H1 (cell line): ENCODE results near the gene MYCBP2. TPM values are rescaled to one million over a fixed set of nuclear protein-coding genes. Genes with fewer than 3 reads are reported as not detected.
"Not testable (repeated sequence)": the region's sequence is repeated elsewhere in the genome, so short reads cannot be mapped to it uniquely, and the experiment has no call there.

ENCODE experiments used
- CTCF ChIA-PET: fragments of 300-600 bp; sonication (Branson Sonifier 250); formaldehyde crosslinking; loops from one replicate; lab custom pipeline; 2021; ENCODE audit not compliant: partially characterized antibody; lab: Charles Lee
- POLR2A ChIA-PET: fragments of 300-600 bp; sonication (Branson Sonifier 250); formaldehyde crosslinking; loops from one replicate; lab custom pipeline; 2021; ENCODE audit warnings: inconsistent platforms; ENCODE audit not compliant: partially characterized antibody; lab: Charles Lee
- DNase-seq, 2 experiments: peaks; one replicate each; pipeline versions ENCODE4 v3.0.0 to v3.0.0-alpha.2; 2010 to 2022; ENCODE audit warnings: low spot score in 2 of 2, low read depth in 1 of 2, mixed read lengths in 1 of 2
- FAIRE-seq: peaks from 2 replicates; lab custom pipeline; 2011; peaks lifted over from hg19 to GRCh38; lab: Jason Lieb, UNC
- H2AFZ ChIP-seq: 2 replicates; pipeline ENCODE4 v1.8.1; 2012; ENCODE audit warnings: low read length, inconsistent platforms
- H2AK5ac ChIP-seq: 2 replicates; pipeline ENCODE4 v1.6.1; 2013; ENCODE audit warnings: low read depth, low read length
- H2BK120ac ChIP-seq: replicated peaks from 2 replicates; pipeline ENCODE3; 2013; ENCODE audit warnings: low read depth, low read length, inconsistent platforms
- H2BK12ac ChIP-seq: 2 replicates; pipeline ENCODE4 v1.6.1; 2013; ENCODE audit warnings: low read depth, low read length
- H2BK15ac ChIP-seq: 2 replicates; pipeline ENCODE4 v1.6.1; 2013; ENCODE audit warnings: low read length
- H2BK20ac ChIP-seq: 2 replicates; pipeline ENCODE4 v1.6.1; 2013; ENCODE audit warnings: low read length
- H2BK5ac ChIP-seq: 2 replicates; pipeline ENCODE4 v1.6.1; 2013; ENCODE audit warnings: low read depth, low read length
- H3K14ac ChIP-seq: 2 replicates; pipeline ENCODE4 v1.6.1; 2013; ENCODE audit warnings: inconsistent platforms; ENCODE audit not compliant: insufficient read length
- H3K18ac ChIP-seq: 2 replicates; pipeline ENCODE4 v1.6.1; 2013; ENCODE audit warnings: low read length; ENCODE audit errors: extremely low read depth
- H3K23ac ChIP-seq: 2 replicates; pipeline ENCODE4 v1.6.1; 2013; ENCODE audit warnings: inconsistent platforms; ENCODE audit not compliant: insufficient read length
- H3K23me2 ChIP-seq: 2 replicates; pipeline ENCODE4 v1.6.1; 2013; ENCODE audit warnings: low read depth, low read length
- H3K27ac ChIP-seq: 2 replicates; pipeline ENCODE4 v1.6.1; 2011; ENCODE audit warnings: low read depth, low read length, inconsistent platforms
- H3K27me3 ChIP-seq, 4 experiments: replicated peaks in 1 of 4; 1 replicate in 1 of 4; 2 replicates in 3 of 4; pipeline versions ENCODE4 v1.6.1 to v1.8.1; 2011 to 2013; ENCODE audit warnings: low read length in 3 of 4, mild to moderate bottlenecking in 3 of 4, inconsistent platforms in 2 of 4, mixed read lengths in 2 of 4, moderate library complexity in 1 of 4; ENCODE audit not compliant: control insufficient read depth in 3 of 4, insufficient read depth in 3 of 4; ENCODE audit errors: extremely low read depth in 1 of 4
- H3K36me3 ChIP-seq, 4 experiments: 2 replicates each; pipeline versions ENCODE4 v1.6.1 to v1.8.1; 2011 to 2013; ENCODE audit warnings: mild to moderate bottlenecking in 4 of 4, low read length in 3 of 4, moderate library complexity in 2 of 4, control low read depth in 1 of 4, inconsistent platforms in 1 of 4; ENCODE audit not compliant: insufficient read depth in 4 of 4, control insufficient read depth in 2 of 4
- H3K4ac ChIP-seq: replicated peaks from 2 replicates; pipeline ENCODE3; 2013; ENCODE audit warnings: low read length, low read depth, mixed read lengths, inconsistent platforms; ENCODE audit not compliant: insufficient read length
- H3K4me1 ChIP-seq, 4 experiments: replicated peaks in 1 of 4; 1 replicate in 1 of 4; 2 replicates in 3 of 4; pipeline versions ENCODE4 v1.6.1 to v1.8.1; 2011 to 2013; ENCODE audit warnings: low read length in 3 of 4, inconsistent platforms in 2 of 4, mixed read lengths in 1 of 4; ENCODE audit not compliant: insufficient read depth in 4 of 4, control insufficient read depth in 3 of 4
- H3K4me2 ChIP-seq, 2 experiments: 2 replicates each; pipeline versions ENCODE4 v1.6.1 to v1.8.1; 2011 to 2013; ENCODE audit warnings: low read depth in 2 of 2, low read length in 2 of 2, control low read depth in 1 of 2, inconsistent platforms in 1 of 2, mild to moderate bottlenecking in 1 of 2; ENCODE audit not compliant: insufficient read depth in 1 of 2
- H3K4me3 ChIP-seq, 4 experiments: fragments of 200-600, 300-600 bp in 1 of 4; sonication (generic), shearing (Covaris generic), sonication (Bioruptor Twin) in 1 of 4; 2 replicates each; pipeline versions ENCODE4 v1.5.1 to v1.8.1; 2011 to 2016; ENCODE audit warnings: low read length in 4 of 4, low read depth in 3 of 4, control low read depth in 2 of 4, inconsistent platforms in 2 of 4, mild to moderate bottlenecking in 2 of 4, mixed read lengths in 1 of 4, moderate library complexity in 1 of 4; ENCODE audit not compliant: insufficient read depth in 2 of 4; ENCODE audit errors: extremely low read depth in 1 of 4
- H3K56ac ChIP-seq: replicated peaks from 2 replicates; pipeline ENCODE3; 2013; ENCODE audit warnings: low read depth, mild to moderate bottlenecking, mixed read lengths, low read length, inconsistent platforms; ENCODE audit not compliant: insufficient read length
- H3K79me1 ChIP-seq: 2 replicates; pipeline ENCODE4 v1.6.1; 2013; ENCODE audit warnings: low read depth, low read length, control low read depth
- H3K79me2 ChIP-seq, 2 experiments: 2 replicates each; pipeline versions ENCODE4 v1.6.1 to v1.8.1; 2012 to 2013; ENCODE audit warnings: low read length in 2 of 2, mild to moderate bottlenecking in 2 of 2, inconsistent platforms in 1 of 2; ENCODE audit not compliant: insufficient read depth in 2 of 2, control insufficient read depth in 1 of 2
- H3K9ac ChIP-seq, 4 experiments: replicated peaks in 1 of 4; 1 replicate in 1 of 4; 2 replicates in 3 of 4; pipeline versions ENCODE4 v1.6.1 to v1.8.1; 2011 to 2013; ENCODE audit warnings: low read depth in 3 of 4, low read length in 3 of 4, control low read depth in 2 of 4, mild to moderate bottlenecking in 2 of 4, moderate library complexity in 2 of 4, inconsistent platforms in 1 of 4; ENCODE audit errors: extremely low read depth in 1 of 4
- H3K9me3 ChIP-seq, 2 experiments: 2 replicates each; pipeline versions ENCODE4 v1.6.1 to v1.8.1; 2012 to 2013; ENCODE audit warnings: mild to moderate bottlenecking in 2 of 2, moderate library complexity in 2 of 2, control low read depth in 1 of 2, inconsistent platforms in 1 of 2, low read depth in 1 of 2, low read length in 1 of 2, mixed read lengths in 1 of 2; ENCODE audit not compliant: insufficient read depth in 2 of 2
- H4K20me1 ChIP-seq, 2 experiments: replicated peaks in 1 of 2; 2 replicates each; pipeline versions ENCODE3 to v1.8.1; 2011 to 2013; ENCODE audit warnings: inconsistent platforms in 2 of 2, low read length in 2 of 2, mild to moderate bottlenecking in 1 of 2; ENCODE audit not compliant: insufficient read depth in 2 of 2, control insufficient read depth in 1 of 2
- H4K5ac ChIP-seq: 2 replicates; pipeline ENCODE4 v1.6.1; 2013; ENCODE audit warnings: low read length, low read depth, mixed read lengths, inconsistent platforms; ENCODE audit not compliant: insufficient read length
- H4K8ac ChIP-seq: 2 replicates; pipeline ENCODE4 v1.8.0; 2013; ENCODE audit warnings: mild to moderate bottlenecking, moderate library complexity, low read length, inconsistent platforms; ENCODE audit not compliant: insufficient read depth; ENCODE audit errors: extremely low read depth
- H4K91ac ChIP-seq: replicated peaks from 2 replicates; pipeline ENCODE3; 2013; ENCODE audit warnings: low read length, mixed read lengths, inconsistent platforms; ENCODE audit not compliant: insufficient read length
- WGBS, 2 experiments: shearing (Covaris generic) in 1 of 2; methylation state at CpG; one replicate each; pipeline versions ENCODE4 v1.1.6 to v1.1.7; 2013 to 2015; ENCODE audit warnings: low lambda C conversion rate in 2 of 2, mixed read lengths in 2 of 2, inconsistent platforms in 1 of 2, low coverage in 1 of 2, missing lambda C conversion rate in 1 of 2; ENCODE audit not compliant: insufficient replicate concordance in 2 of 2, insufficient coverage in 1 of 2, insufficient read length in 1 of 2; ENCODE audit errors: extremely low coverage in 1 of 2, missing lambda C conversion rate in 1 of 2; 5-methylcytosine and 5-hydroxymethylcytosine counted together
- polyA plus RNA-seq, 7 experiments: library from polyadenylated mRNA; depleted of rRNA in 3 of 7; stranded (reverse) in 5 of 7; unstranded in 2 of 7; fragments of >200 nt in 5 of 7; fragments of 200-250 nt in 2 of 7; gene quantifications; 1 replicate in 5 of 7; 2 replicates in 1 of 7; 4 replicates in 1 of 7; pipeline versions ENCODE4 v1.2.1 to v1.2.3, GENCODE V29; 2011 to 2013; ENCODE audit warnings: missing spikeins in 2 of 7, mixed read lengths in 2 of 7
- total RNA-seq: library from RNA; stranded (reverse); fragmentation: NEBNext Ultra II Directional; extraction: Animal tissue kit (Norgen Biotek cat#: 25700); gene quantifications from 2 replicates; pipeline ENCODE4 v1.2.1, GENCODE V29; 2021

MYCBP2 gene
- total and polyA plus RNA-seq, 2 of the 8 experiments (the other 6 are each of a cell fraction or from before 2014, with no cell fraction given) = 19.0 to 52.1 TPM

- POLR2A ChIA-PET = not testable (repeated sequence)
Measured at GRCh38 chr13:77245224-77245623, 81.7 kb downstream of the MYCBP2 start.

More at GRCh38 chr13:77245224-77245623, 81.7 kb downstream of the MYCBP2 start:
- H2BK12ac ChIP-seq, H4K8ac ChIP-seq, H4K91ac ChIP-seq, H3K9ac ChIP-seq, H3K4me3 ChIP-seq, H3K18ac ChIP-seq, H3K4me1 ChIP-seq, H2BK120ac ChIP-seq, FAIRE-seq, CTCF ChIA-PET, H3K79me2 ChIP-seq, H3K27ac ChIP-seq, H3K4ac ChIP-seq, H3K23ac ChIP-seq, H2BK15ac ChIP-seq, H3K4me2 ChIP-seq, H3K23me2 ChIP-seq, H3K27me3 ChIP-seq, H2AK5ac ChIP-seq, DNase-seq, H3K9me3 ChIP-seq, H3K79me1 ChIP-seq, H2AFZ ChIP-seq, H4K5ac ChIP-seq, H4K20me1 ChIP-seq, H3K14ac ChIP-seq, H2BK20ac ChIP-seq, H3K36me3 ChIP-seq, H3K56ac ChIP-seq, H2BK5ac ChIP-seq: not testable (repeated sequence)
- 83% methylated on average over 2 of the region's 2 CpGs; no CpG with 5 or more reads in 1 of the 2 experiments for WGBS, 2 experiments
